Breast epithelium (tissue), 4 donors: ENCODE data around the gene CASK. TPM values are rescaled to one million over a fixed set of nuclear protein-coding genes. Genes with fewer than 3 reads are reported as not detected.

Experiments used
- DNase-seq, 2 donors: peaks; one replicate each; pipeline ENCODE4 v3.0.0-alpha.2; 2019; ENCODE audit warnings: low spot score in 2 of 2
- H3K27ac ChIP-seq, 2 donors: fragments of 200-600 bp; sonication (generic) in 1 of 2; one replicate each; pipeline ENCODE4 v1.5.1; 2016 to 2019; ENCODE audit warnings: mild to moderate bottlenecking in 1 of 2
- H3K27me3 ChIP-seq, 2 donors: fragments of 200-600 bp; sonication (generic) in 1 of 2; one replicate each; pipeline versions ENCODE4 v1.5.1 to v1.6.0; 2017 to 2019; ENCODE audit warnings: control low read depth in 1 of 2, mild to moderate bottlenecking in 1 of 2
- H3K36me3 ChIP-seq: fragments of 200-600 bp; one replicate; pipeline ENCODE4 v1.5.1; 2019
- H3K4me1 ChIP-seq, 2 donors: fragments of 200-600 bp; sonication (generic); one replicate each; pipeline ENCODE4 v1.5.1; 2016 to 2019; ENCODE audit warnings: control low read depth in 1 of 2
- H3K4me3 ChIP-seq, 3 donors: fragments of 200-600 bp; sonication (generic); 1 replicate in 2 of 3; 2 replicates in 1 of 3; pipeline ENCODE4 v1.5.1; 2016 to 2019; ENCODE audit warnings: mild to moderate bottlenecking in 3 of 3, moderate library complexity in 2 of 3
- H3K9me3 ChIP-seq, 2 donors: fragments of 200-600 bp; sonication (generic) in 1 of 2; one replicate each; pipeline ENCODE4 v1.5.1; 2016 to 2019; ENCODE audit warnings: control low read depth in 1 of 2
- POLR2A ChIP-seq: fragments of 450-650 bp; IDR thresholded peaks from one replicate; pipeline ENCODE4 v1.6.1; 2016; ENCODE audit warnings: antibody characterized with exemption, mild to moderate bottlenecking, moderate library complexity
- POLR2AphosphoS5 ChIP-seq, 3 donors: sonication (generic); formaldehyde crosslinking; IDR thresholded peaks; one replicate each; pipeline ENCODE4 v1.6.1; 2017; ENCODE audit warnings: antibody characterized with exemption in 3 of 3
- intact Hi-C: fragments of 100-400 bp; cut with DNase I; formaldehyde crosslinking; loops from one replicate; pipeline ENCODE4 v1.15.1; 2023; ENCODE audit warnings: low total_unique reads
- total RNA-seq, 3 donors: library from RNA; depleted of rRNA; stranded (reverse); fragments of >200 nt; gene quantifications; one replicate each; pipeline ENCODE4 v1.1.0, GENCODE V29; 2016
- TF ChIP-seq, protein P1 (sequence below), 3 donors: fragments of 450-650 bp; IDR thresholded peaks; one replicate each; pipeline ENCODE4 v1.5.1; 2016 to 2017; ENCODE audit warnings: antibody characterized with exemption in 3 of 3, mild to moderate bottlenecking in 3 of 3, moderate library complexity in 3 of 3

The CASK gene
- total RNA-seq, 3 donors from 2014 or later: 34.4 to 103 (median 52.4) TPM

DNA sequence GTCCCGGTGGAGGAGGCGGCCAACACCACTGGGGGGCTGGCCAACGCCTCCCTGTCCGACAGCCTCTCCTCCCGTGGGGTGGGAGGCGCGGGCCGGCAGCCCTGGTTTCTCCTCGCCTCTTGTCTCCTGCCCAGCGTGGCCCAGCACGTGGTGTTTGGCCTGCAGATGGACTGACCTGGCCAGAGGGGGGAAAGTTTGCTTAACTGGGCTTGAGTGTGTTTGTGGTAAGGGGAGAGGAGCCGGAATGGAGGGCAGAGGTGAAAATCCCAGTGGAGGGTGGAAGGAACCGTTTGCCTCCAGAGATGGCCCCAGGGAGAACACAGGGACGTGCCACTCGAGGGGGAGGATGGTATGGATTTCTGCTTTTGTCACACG lies 448.6 kb downstream of the CASK start:
- Histone ChIP-seq H3K27ac (no peak overlapping the region), H3K36me3 (no peaks in the 10 kb centered on the region), H3K4me3 (no peak overlapping the region), H3K4me1 (no peaks in the 10 kb centered on the region), H3K9me3 (peaks cover 0 to under 1% of the 10 kb centered on the region in 2 donors), H3K27me3 (peaks cover 0 to 19% of the 10 kb centered on the region in 2 donors)
- intact Hi-C loops: no loop called here
- DNase-seq: no peak
- TF ChIP-seq POLR2AphosphoS5 (IDR thresholded peaks at IDR 0.05): no peak
- TF ChIP-seq, protein P1, sequence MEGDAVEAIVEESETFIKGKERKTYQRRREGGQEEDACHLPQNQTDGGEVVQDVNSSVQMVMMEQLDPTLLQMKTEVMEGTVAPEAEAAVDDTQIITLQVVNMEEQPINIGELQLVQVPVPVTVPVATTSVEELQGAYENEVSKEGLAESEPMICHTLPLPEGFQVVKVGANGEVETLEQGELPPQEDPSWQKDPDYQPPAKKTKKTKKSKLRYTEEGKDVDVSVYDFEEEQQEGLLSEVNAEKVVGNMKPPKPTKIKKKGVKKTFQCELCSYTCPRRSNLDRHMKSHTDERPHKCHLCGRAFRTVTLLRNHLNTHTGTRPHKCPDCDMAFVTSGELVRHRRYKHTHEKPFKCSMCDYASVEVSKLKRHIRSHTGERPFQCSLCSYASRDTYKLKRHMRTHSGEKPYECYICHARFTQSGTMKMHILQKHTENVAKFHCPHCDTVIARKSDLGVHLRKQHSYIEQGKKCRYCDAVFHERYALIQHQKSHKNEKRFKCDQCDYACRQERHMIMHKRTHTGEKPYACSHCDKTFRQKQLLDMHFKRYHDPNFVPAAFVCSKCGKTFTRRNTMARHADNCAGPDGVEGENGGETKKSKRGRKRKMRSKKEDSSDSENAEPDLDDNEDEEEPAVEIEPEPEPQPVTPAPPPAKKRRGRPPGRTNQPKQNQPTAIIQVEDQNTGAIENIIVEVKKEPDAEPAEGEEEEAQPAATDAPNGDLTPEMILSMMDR (IDR thresholded peaks at IDR 0.05): no peak
- no peak for TF ChIP-seq POLR2A

GRCh38 chrX:41473936-41474725 lies 449.2 kb downstream of the CASK start:
- no peak for DNase-seq
- Histone ChIP-seq H3K27me3 (peaks cover 0 to 19% of the 10 kb centered on the region in 2 donors), H3K4me1 (no peaks in the 10 kb centered on the region), H3K9me3 (no peaks in the 10 kb centered on the region), H3K4me3 (no peak overlapping the region), H3K27ac (no peak overlapping the region), H3K36me3 (no peaks in the 10 kb centered on the region)
- intact Hi-C loops: no loop called here
- TF ChIP-seq POLR2A (no peak), POLR2AphosphoS5 (IDR thresholded peaks at IDR 0.05) (no peak)
- TF ChIP-seq, protein P1 (IDR thresholded peaks at IDR 0.05): no peak

DNA sequence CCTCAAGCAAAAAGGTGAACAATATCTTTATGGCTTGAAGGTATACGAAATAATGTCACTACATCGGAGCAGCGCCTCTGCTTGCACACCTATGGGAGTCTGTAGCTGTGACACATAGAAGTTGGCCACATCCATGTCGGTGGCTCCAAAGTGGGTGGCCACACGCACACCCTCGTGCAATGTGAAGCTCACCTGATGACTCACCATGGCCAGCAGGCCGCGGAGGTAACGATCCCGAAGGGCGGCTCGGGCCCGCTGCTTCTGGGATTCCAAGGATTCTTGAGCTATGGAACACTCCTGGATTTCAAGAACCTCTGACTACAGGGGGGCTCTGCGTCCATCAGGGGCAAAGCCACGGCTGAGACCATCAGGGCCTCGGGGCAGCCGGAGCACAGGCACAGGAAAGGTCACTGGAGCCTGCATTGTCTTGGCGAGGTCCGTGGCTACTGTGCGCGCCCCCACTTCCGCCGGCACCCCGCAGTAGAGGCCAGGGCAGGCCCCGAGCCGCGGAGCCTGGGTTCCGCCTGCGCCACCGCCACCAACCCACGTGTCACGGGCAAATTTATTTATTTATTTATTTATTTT lies 451.0 kb downstream of the CASK start:
- intact Hi-C loops: no loop called here
- Histone ChIP-seq H3K27ac (no peak overlapping the region), H3K36me3 (no peaks in the 10 kb centered on the region), H3K9me3 (no peaks in the 10 kb centered on the region), H3K4me3 (no peak overlapping the region), H3K27me3 (peaks cover 0 to 25% of the 10 kb centered on the region in 2 donors), H3K4me1 (no peaks in the 10 kb centered on the region)
- no peak for TF ChIP-seq POLR2AphosphoS5 (IDR thresholded peaks at IDR 0.05)
- TF ChIP-seq POLR2A: no peak
- TF ChIP-seq, protein P1 (IDR thresholded peaks at IDR 0.05): no peak
- no peak for DNase-seq

- no peak for DNase-seq
- peaks cover 0 to 29% of the 10 kb centered on the region in 2 donors for H3K27me3 ChIP-seq
- H3K4me3 ChIP-seq: no peak overlapping the region
- intact Hi-C loops: no loop called here
- no peak overlapping the region for H3K27ac ChIP-seq
- no peaks in the 10 kb centered on the region for H3K9me3 ChIP-seq
- no peaks in the 10 kb centered on the region for H3K4me1 ChIP-seq
- H3K36me3 ChIP-seq: no peaks in the 10 kb centered on the region
- TF ChIP-seq, protein P1 (IDR thresholded peaks at IDR 0.05): no peak
Measured at GRCh38 chrX:41471786-41472185, 451.6 kb downstream of the CASK start.

- Histone ChIP-seq H3K4me3 (no peak overlapping the region), H3K36me3 (no peaks in the 10 kb centered on the region), H3K27ac (no peak overlapping the region), H3K4me1 (no peaks in the 10 kb centered on the region), H3K9me3 (no peaks in the 10 kb centered on the region), H3K27me3 (peaks cover 0 to 30% of the 10 kb centered on the region in 2 donors)
- no peak for DNase-seq
- TF ChIP-seq, protein P1 (IDR thresholded peaks at IDR 0.05): no peak
- TF ChIP-seq POLR2AphosphoS5 (IDR thresholded peaks at IDR 0.05) (no peak), POLR2A (no peak)
- intact Hi-C loops: no loop called here
Measured at GRCh38 chrX:41470706-41471105, 452.6 kb downstream of the CASK start.
